Measurements from ENCODE around the gene SVOPL. TPM values are rescaled to one million over a fixed set of nuclear protein-coding genes. Genes with fewer than 3 reads are reported as not detected.

Gene SVOPL
- total RNA-seq, 1 donor from 2014 or later, result not detected

DNA sequence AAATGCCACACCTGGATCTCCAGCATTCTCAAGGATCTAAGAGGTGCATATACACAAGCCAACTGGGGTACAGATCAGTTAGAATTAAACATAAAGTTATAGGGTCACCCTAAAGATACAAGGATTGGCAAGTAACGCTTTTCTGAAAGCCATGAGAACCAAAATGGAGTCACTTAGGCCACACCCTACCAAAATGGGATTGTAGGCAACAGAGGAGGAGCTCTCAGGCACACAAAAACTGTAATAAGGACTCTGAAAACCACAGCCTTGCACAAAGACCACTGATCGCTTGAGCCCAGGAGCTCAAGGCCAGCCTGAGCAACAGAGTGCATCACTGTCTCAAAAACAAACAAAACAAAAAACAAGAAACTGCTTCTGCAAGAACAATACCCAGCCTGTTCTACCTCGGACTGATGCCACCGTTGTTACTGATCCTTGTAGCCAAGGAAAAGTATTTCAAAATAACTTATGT is 35.5 kb downstream of the SVOPL start:
- H3K27ac Mint-ChIP-seq, result peak overlapping the region; percentile 20
- TF ChIP-seq, protein P1, sequence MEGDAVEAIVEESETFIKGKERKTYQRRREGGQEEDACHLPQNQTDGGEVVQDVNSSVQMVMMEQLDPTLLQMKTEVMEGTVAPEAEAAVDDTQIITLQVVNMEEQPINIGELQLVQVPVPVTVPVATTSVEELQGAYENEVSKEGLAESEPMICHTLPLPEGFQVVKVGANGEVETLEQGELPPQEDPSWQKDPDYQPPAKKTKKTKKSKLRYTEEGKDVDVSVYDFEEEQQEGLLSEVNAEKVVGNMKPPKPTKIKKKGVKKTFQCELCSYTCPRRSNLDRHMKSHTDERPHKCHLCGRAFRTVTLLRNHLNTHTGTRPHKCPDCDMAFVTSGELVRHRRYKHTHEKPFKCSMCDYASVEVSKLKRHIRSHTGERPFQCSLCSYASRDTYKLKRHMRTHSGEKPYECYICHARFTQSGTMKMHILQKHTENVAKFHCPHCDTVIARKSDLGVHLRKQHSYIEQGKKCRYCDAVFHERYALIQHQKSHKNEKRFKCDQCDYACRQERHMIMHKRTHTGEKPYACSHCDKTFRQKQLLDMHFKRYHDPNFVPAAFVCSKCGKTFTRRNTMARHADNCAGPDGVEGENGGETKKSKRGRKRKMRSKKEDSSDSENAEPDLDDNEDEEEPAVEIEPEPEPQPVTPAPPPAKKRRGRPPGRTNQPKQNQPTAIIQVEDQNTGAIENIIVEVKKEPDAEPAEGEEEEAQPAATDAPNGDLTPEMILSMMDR (conservative IDR thresholded peaks at IDR 0.05), result no peak
- DNase-seq (ENCODE audit: extremely low spot score, unreplicated experiment), result no peak
- H3K4me3 Mint-ChIP-seq, result peak overlapping the region; percentile 63
- peaks cover 51% of the 10 kb centered on the region for H3K4me1 Mint-ChIP-seq (ENCODE audit: unreplicated experiment)
- H3K36me3 Mint-ChIP-seq, result peaks cover 4% of the 10 kb centered on the region
- no peaks in the 10 kb centered on the region for H3K27me3 Mint-ChIP-seq
- no peaks in the 10 kb centered on the region for H3K9me3 Mint-ChIP-seq

DNA sequence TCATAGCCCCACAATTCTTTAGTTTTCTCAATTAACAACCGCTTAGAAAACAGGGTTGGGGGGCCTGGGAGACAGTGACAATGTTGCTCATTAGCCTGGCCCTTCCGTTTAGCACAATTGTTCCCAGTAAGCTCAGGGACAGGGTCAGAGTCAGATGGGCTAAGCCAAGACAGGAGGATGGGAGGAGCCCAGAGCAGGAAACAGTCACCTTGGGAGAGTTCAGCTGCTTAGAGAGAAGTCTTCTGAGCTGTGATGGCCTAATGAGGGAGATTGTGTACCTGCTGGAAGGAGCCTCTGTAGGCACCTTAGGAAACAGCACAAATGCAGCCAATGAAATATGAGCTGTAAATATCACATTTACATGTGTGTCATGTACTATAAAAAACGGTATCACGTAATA is 35.9 kb downstream of the SVOPL start:
- TF ChIP-seq, protein P1 (conservative IDR thresholded peaks at IDR 0.05), result no peak
- Mint-ChIP-seq H3K27ac (no peak overlapping the region), H3K9me3 (no peaks in the 10 kb centered on the region), H3K27me3 (no peaks in the 10 kb centered on the region), H3K36me3 (peaks cover 4% of the 10 kb centered on the region), H3K4me1 (ENCODE audit: unreplicated experiment) (peaks cover 51% of the 10 kb centered on the region), H3K4me3 (peak overlapping the region; percentile 82)
- DNase-seq (ENCODE audit: extremely low spot score, unreplicated experiment), result no peak

DNA sequence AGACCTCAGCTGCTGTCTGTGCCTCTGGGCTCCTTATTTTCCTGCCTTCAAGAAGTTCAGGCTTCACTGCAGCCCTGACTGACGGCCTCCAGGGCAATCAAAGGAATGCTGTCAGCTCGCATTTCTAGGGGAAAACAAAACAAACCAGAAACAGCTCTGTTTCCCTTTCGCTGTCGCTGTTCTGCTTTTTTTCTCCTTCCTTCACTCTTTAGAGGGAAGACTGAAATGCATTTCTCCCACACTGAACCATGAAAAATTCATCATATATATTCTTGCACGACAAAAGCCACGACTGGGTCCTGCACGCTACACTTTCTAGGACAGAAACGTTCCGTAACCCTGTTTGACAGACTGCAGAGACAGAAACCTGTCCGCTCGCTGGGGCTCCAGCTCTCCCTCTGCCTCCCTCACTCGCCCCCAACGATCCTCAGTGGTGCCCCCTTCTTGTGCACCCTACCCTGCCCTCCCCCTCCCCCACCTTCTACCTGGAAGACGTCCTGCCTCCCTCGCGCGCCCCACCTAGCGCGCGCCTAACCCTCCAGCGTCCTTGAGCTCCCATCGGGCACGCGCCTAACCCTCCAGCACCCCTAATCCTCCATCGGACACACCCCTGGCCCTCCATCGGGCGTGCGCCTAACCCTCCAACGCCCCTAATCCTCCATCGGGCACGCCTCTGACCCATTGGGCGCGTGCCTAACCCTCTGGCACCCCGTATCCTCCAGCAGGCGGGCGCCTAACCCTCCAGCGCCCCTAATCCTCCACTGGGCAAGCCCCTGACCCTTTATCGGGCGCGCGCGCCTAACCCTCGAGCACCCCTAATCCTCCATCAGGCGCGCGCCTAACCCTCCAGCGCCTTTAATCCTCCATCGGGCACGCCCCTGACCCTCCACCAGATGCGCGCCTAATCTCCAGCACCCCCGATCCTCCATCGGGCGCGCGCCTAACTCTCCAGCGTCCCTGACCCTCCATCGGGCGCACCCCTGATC is 37.1 kb downstream of the SVOPL start:
- Mint-ChIP-seq H3K9me3 (no peaks in the 10 kb centered on the region), H3K27ac (peak overlapping the region; percentile 86), H3K4me1 (ENCODE audit: unreplicated experiment) (peaks cover 51% of the 10 kb centered on the region), H3K4me3 (peak overlapping the region; percentile 87), H3K36me3 (peaks cover 4% of the 10 kb centered on the region), H3K27me3 (no peaks in the 10 kb centered on the region)
- TF ChIP-seq, protein P1 (conservative IDR thresholded peaks at IDR 0.05), result no peak
- DNase-seq (ENCODE audit: extremely low spot score, unreplicated experiment), result no peak

DNA sequence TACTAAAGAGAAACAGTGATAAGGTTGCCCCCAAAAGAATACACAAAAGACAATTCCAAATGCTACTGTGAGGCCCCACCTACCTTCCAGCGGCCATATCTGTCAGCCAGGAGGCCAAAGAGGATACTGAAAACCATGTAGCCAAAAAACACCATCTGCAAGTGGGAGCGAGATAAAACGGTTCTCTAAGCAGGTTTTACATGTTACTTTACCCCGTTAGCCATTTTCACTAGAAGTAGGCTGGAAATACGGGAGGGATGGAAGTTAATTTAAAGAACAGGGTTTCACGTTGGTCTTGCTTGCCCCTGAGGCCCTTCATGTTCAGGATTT is 38.2 kb downstream of the SVOPL start:
- DNase-seq (ENCODE audit: extremely low spot score, unreplicated experiment), result no peak
- Mint-ChIP-seq H3K4me3 (peak overlapping the region; percentile 34), H3K36me3 (peaks cover 1% of the 10 kb centered on the region), H3K4me1 (ENCODE audit: unreplicated experiment) (peaks cover 51% of the 10 kb centered on the region), H3K27ac (peak overlapping the region; percentile 86), H3K27me3 (no peaks in the 10 kb centered on the region), H3K9me3 (no peaks in the 10 kb centered on the region)
- TF ChIP-seq, protein P1 (conservative IDR thresholded peaks at IDR 0.05), result no peak

DNA sequence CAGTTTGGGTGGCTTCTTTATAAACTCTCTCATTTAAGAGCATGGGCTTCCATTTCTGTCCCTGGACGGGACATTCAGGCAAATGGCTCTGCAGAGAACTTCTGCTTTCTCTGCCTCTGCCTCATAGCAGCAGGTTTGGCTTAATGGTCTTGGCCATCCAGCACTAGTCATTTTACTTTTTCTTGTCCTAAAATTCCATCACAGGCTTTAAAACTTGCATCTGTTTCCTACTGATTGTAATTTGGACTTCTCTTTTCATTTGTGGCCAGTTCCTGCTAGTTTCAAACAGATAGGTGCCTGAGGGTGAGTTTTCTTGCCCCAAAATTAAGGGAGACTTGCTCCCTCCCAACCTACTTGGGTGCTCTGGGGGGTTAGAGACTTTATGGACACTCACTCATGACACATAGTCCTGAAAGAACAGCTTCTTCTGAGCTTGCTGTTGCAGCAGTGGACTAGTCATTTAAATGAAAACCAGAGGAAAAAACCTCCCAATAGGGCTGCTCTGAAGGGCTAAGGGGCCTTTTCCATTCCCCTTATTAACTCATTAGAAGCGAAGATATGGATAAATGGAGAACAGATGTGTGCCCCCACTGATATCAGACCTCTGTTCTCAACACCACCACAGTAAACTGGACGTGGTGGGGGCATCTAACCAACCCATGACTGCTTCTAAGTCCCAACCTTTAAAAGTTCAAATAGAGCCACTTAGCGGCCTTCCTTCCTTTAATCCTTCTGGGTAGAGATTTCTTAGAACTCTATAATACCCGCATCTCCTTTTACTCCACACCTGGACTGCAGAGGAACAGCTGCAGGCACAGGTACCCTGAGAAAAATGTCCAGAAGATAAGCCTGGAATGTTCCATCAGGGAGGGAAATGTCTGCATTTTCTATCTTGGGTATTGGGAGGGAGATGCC is 38.8 kb downstream of the SVOPL start:
- H3K36me3 Mint-ChIP-seq, result no peaks in the 10 kb centered on the region
- no peaks in the 10 kb centered on the region for H3K9me3 Mint-ChIP-seq
- no peak for DNase-seq (ENCODE audit: extremely low spot score, unreplicated experiment)
- TF ChIP-seq, protein P1 (conservative IDR thresholded peaks at IDR 0.05), result no peak
- H3K4me3 Mint-ChIP-seq, result peak overlapping the region; percentile 34
- H3K4me1 Mint-ChIP-seq (ENCODE audit: unreplicated experiment), result peaks cover 51% of the 10 kb centered on the region
- H3K27ac Mint-ChIP-seq, result no peak overlapping the region
- H3K27me3 Mint-ChIP-seq, result no peaks in the 10 kb centered on the region

Measured in type B pancreatic cell (in vitro differentiated cells).